Measurements from ENCODE around the gene ALAS1.

The ALAS1 gene

DNA sequence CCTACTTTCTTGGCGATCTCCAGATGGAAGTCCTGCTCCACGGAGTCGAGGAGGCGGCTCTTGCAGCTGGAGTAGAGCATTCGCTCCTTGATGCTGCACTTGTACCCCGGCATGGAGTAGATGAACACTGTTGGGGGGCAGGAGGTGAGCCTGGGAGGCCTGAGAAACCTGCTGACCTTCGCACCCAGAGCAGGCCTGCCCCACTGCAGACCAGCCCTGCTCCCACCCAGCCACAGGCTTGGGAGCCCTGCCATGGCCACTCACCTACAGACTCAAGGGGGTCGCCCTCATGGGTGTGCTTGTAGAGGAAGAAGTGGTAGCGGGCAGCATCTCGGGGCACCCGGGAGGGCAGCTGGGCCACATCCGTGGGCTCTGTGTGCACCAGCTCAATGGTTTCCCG lies 31.7 kb downstream of the ALAS1 start:
- Histone ChIP-seq H3K27me3 (ENCODE audit: control insufficient read depth in 3 of 3, insufficient read depth in 3 of 3, low read depth in 1 of 3, low read length in 3 of 3) (no peaks in the 10 kb centered on the region), H2AFZ (ENCODE audit: low read length) (no peak overlapping the region), H4K91ac (ENCODE audit: low read depth, low read length, poor library complexity) (no peak overlapping the region), H3K18ac (ENCODE audit: low read length) (no peak overlapping the region), H3K4me1 (ENCODE audit: control insufficient read depth in 2 of 2, insufficient read depth in 1 of 2, low read depth in 1 of 2, low read length in 2 of 2) (no peaks in the 10 kb centered on the region), H2AK5ac (ENCODE audit: low read depth, low read length) (no peak overlapping the region), H3K79me1 (ENCODE audit: low read depth, low read length) (no peaks in the 10 kb centered on the region), H3K14ac (ENCODE audit: low read length) (no peak overlapping the region), H3K27ac (replicated peaks; ENCODE audit: low read length) (no peak overlapping the region), H2BK15ac (ENCODE audit: low read length) (no peak overlapping the region), H3K4me2 (ENCODE audit: insufficient read depth, low read length, poor library complexity, severe bottlenecking) (no peak overlapping the region), H3K9ac (ENCODE audit: low read depth, low read length, poor library complexity) (no peak overlapping the region), H2BK5ac (ENCODE audit: low read length) (peak overlapping the region; percentile 66), H2BK12ac (ENCODE audit: low read length) (no peak overlapping the region), H3K9me3 (replicated peaks in 1 of 2; ENCODE audit: control insufficient read depth in 2 of 2, insufficient read depth in 1 of 2, low read depth in 1 of 2, low read length in 2 of 2) (no peaks in the 10 kb centered on the region), H3K4me3 (ENCODE audit: low read length in 2 of 2) (no peak overlapping the region), H3K23ac (ENCODE audit: low read depth, low read length, poor library complexity) (no peak overlapping the region), H3K36me3 (replicated peaks in 1 of 2; ENCODE audit: control insufficient read depth in 2 of 2, insufficient read depth in 2 of 2, low read length in 2 of 2) (peaks cover 12 to 35% of the 10 kb centered on the region in 2 donors), H3K4ac (ENCODE audit: low read length) (no peak overlapping the region), H4K8ac (ENCODE audit: low read depth, low read length) (no peak overlapping the region), H2BK120ac (ENCODE audit: low read depth, low read length) (no peak overlapping the region)
- no CpG with 5 or more reads among the region's 13 CpGs for WGBS, 2 donors (ENCODE audit: extremely low coverage in 2 of 2, insufficient read length in 2 of 2, insufficient replicate concordance in 1 of 2)
- no peak for DNase-seq (ENCODE audit: low spot score)

DNA sequence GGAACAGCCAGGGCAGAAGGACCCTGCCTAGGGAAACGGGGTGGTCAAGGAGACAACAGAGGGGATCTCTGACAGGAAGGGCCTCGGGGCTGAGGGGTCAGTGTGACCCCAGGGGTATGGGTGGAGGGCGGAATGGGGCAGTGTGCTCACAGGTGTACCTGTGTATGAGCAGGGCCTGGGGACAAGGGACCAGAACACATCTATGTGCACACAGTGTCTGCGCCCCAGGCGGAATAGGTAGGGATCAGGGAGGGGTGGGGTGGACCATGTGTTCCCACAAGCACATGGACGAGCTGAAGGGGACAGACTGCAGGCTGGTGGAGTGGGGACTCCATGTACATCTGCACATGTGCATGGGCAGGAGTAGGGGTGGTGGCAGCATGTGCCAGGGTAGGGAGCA lies 32.5 kb downstream of the ALAS1 start:
- H2BK15ac ChIP-seq (ENCODE audit: low read length), result no peak overlapping the region
- H2BK12ac ChIP-seq (ENCODE audit: low read length), result no peak overlapping the region
- H3K18ac ChIP-seq (ENCODE audit: low read length), result no peak overlapping the region
- H3K4me3 ChIP-seq (ENCODE audit: low read length in 2 of 2), result no peak overlapping the region
- DNase-seq (ENCODE audit: low spot score), result no peak
- H2BK120ac ChIP-seq (ENCODE audit: low read depth, low read length), result no peak overlapping the region
- no peak overlapping the region for H2AFZ ChIP-seq (ENCODE audit: low read length)
- no peak overlapping the region for H2AK5ac ChIP-seq (ENCODE audit: low read depth, low read length)
- H3K27ac ChIP-seq (replicated peaks; ENCODE audit: low read length), result no peak overlapping the region
- no CpG with 5 or more reads among the region's 6 CpGs for WGBS, 2 donors (ENCODE audit: extremely low coverage in 2 of 2, insufficient read length in 2 of 2, insufficient replicate concordance in 1 of 2)
- no peaks in the 10 kb centered on the region for H3K27me3 ChIP-seq (ENCODE audit: control insufficient read depth in 3 of 3, insufficient read depth in 3 of 3, low read depth in 1 of 3, low read length in 3 of 3)
- no peak overlapping the region for H3K4me2 ChIP-seq (ENCODE audit: insufficient read depth, low read length, poor library complexity, severe bottlenecking)
- H3K79me1 ChIP-seq (ENCODE audit: low read depth, low read length), result no peaks in the 10 kb centered on the region
- no peak overlapping the region for H4K91ac ChIP-seq (ENCODE audit: low read depth, low read length, poor library complexity)
- no peaks in the 10 kb centered on the region for H3K4me1 ChIP-seq (ENCODE audit: control insufficient read depth in 2 of 2, insufficient read depth in 1 of 2, low read depth in 1 of 2, low read length in 2 of 2)
- H3K23ac ChIP-seq (ENCODE audit: low read depth, low read length, poor library complexity), result no peak overlapping the region
- H4K8ac ChIP-seq (ENCODE audit: low read depth, low read length), result no peak overlapping the region
- H3K36me3 ChIP-seq (replicated peaks in 1 of 2; ENCODE audit: control insufficient read depth in 2 of 2, insufficient read depth in 2 of 2, low read length in 2 of 2), result peaks cover 14 to 41% of the 10 kb centered on the region in 2 donors
- H3K9me3 ChIP-seq (replicated peaks in 1 of 2; ENCODE audit: control insufficient read depth in 2 of 2, insufficient read depth in 1 of 2, low read depth in 1 of 2, low read length in 2 of 2), result no peaks in the 10 kb centered on the region
- no peak overlapping the region for H3K4ac ChIP-seq (ENCODE audit: low read length)
- no peak overlapping the region for H2BK5ac ChIP-seq (ENCODE audit: low read length)
- no peak overlapping the region for H3K14ac ChIP-seq (ENCODE audit: low read length)
- H3K9ac ChIP-seq (ENCODE audit: low read depth, low read length, poor library complexity), result no peak overlapping the region

DNA sequence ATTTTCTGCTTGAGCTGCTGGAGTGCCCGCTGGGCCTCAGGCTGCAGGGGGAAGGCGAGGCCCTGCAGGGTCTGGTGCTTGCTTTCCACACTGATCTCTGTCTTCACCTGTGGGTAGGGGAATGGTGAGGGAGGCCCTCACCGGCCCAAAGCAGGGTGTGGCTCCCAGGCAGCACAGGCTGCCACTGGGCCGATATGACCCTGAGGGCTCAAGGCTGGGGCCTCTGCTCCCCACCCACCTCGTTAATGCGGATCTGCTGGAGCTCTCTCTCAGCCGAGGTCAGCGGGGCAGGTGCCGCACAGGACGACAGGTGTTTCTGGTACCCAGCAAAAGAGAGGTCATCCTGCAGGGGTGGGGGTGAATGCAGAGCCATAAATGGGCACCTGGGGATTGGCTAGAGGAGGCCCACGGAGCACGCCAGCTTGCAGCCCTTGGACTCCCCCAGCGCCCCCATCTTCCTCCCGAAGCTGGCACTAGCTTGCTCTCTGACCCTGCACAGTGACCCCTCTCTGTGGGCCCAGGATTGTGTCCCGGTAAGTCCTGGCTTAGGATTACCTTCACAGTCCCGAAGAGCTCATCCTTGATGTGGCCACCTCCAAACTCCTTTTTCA lies 33.0 kb downstream of the ALAS1 start:
- Histone ChIP-seq H3K4me3 (ENCODE audit: low read length in 2 of 2) (no peak overlapping the region), H3K36me3 (replicated peaks in 1 of 2; ENCODE audit: control insufficient read depth in 2 of 2, insufficient read depth in 2 of 2, low read length in 2 of 2) (peaks cover 14 to 44% of the 10 kb centered on the region in 2 donors)
- WGBS, 2 donors (ENCODE audit: extremely low coverage in 2 of 2, insufficient read length in 2 of 2, insufficient replicate concordance in 1 of 2), result no CpG with 5 or more reads among the region's 16 CpGs

DNA sequence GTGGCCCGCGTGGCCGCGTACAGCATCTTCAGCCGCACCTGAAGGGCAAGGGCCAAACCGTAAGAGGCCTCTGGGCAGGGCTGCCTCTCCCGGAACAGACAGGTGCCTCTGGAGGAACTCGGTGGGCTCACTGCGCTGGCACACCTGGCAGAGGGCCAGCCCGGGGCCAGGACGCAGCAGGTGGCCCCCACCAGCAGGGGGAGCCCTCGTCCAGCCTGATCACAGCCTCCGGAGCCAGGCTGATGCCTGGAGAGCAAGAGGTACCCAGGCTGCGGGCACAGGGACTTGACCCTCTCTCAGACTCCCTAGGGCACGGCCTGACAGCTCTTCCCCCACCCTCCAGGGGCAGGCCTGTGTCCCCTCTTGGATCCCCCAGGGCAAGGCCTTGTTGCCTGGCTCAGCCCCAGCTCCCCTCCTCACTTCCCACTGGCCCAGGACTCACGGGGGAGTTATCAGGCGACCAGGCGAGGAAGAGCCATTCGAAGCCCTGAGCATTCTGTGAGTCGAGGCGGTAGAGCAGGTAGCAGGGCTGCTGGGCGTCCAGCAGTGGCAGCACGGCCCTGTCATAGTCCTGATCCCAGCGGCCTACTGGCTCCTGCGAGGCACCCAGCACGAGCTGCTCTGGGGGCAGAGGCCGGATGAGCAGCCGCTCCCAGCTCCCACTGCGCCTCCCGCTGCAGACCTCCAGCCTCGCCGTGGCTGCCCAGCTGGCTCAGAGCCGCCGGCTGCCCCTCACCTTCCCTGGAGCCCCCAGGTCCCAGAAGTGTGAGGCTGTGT lies 33.7 kb downstream of the ALAS1 start:
- Histone ChIP-seq H3K4me1 (ENCODE audit: control insufficient read depth in 2 of 2, insufficient read depth in 1 of 2, low read depth in 1 of 2, low read length in 2 of 2) (no peaks in the 10 kb centered on the region), H3K4me2 (ENCODE audit: insufficient read depth, low read length, poor library complexity, severe bottlenecking) (no peak overlapping the region), H3K9ac (ENCODE audit: low read depth, low read length, poor library complexity) (peak overlapping the region; percentile 39), H2AK5ac (ENCODE audit: low read depth, low read length) (peak overlapping the region; percentile 77), H3K9me3 (replicated peaks in 1 of 2; ENCODE audit: control insufficient read depth in 2 of 2, insufficient read depth in 1 of 2, low read depth in 1 of 2, low read length in 2 of 2) (no peaks in the 10 kb centered on the region), H2BK15ac (ENCODE audit: low read length) (no peak overlapping the region), H3K4me3 (ENCODE audit: low read length in 2 of 2) (no peak overlapping the region), H2BK120ac (ENCODE audit: low read depth, low read length) (no peak overlapping the region), H4K91ac (ENCODE audit: low read depth, low read length, poor library complexity) (no peak overlapping the region), H4K8ac (ENCODE audit: low read depth, low read length) (no peak overlapping the region), H2AFZ (ENCODE audit: low read length) (no peak overlapping the region), H3K79me1 (ENCODE audit: low read depth, low read length) (no peaks in the 10 kb centered on the region), H3K36me3 (replicated peaks in 1 of 2; ENCODE audit: control insufficient read depth in 2 of 2, insufficient read depth in 2 of 2, low read length in 2 of 2) (peaks cover 14 to 44% of the 10 kb centered on the region in 2 donors), H3K27me3 (ENCODE audit: control insufficient read depth in 3 of 3, insufficient read depth in 3 of 3, low read depth in 1 of 3, low read length in 3 of 3) (no peaks in the 10 kb centered on the region), H3K18ac (ENCODE audit: low read length) (no peak overlapping the region), H2BK12ac (ENCODE audit: low read length) (peak overlapping the region; percentile 50), H3K23ac (ENCODE audit: low read depth, low read length, poor library complexity) (no peak overlapping the region), H2BK5ac (ENCODE audit: low read length) (peak overlapping the region; percentile 20), H3K27ac (replicated peaks; ENCODE audit: low read length) (no peak overlapping the region), H3K14ac (ENCODE audit: low read length) (peak overlapping the region; percentile 47), H3K4ac (ENCODE audit: low read length) (no peak overlapping the region)
- no CpG with 5 or more reads among the region's 34 CpGs for WGBS, 2 donors (ENCODE audit: extremely low coverage in 2 of 2, insufficient read length in 2 of 2, insufficient replicate concordance in 1 of 2)
- DNase-seq (ENCODE audit: low spot score), result peak; percentile 46

More for the DNA sequence above, 33.0 kb downstream of the ALAS1 start:
- Histone ChIP-seq H3K79me1 (ENCODE audit: low read depth, low read length) (no peaks in the 10 kb centered on the region), H3K14ac (ENCODE audit: low read length) (no peak overlapping the region), H4K91ac (ENCODE audit: low read depth, low read length, poor library complexity) (no peak overlapping the region), H3K9ac (ENCODE audit: low read depth, low read length, poor library complexity) (peak overlapping the region; percentile 39), H2AFZ (ENCODE audit: low read length) (no peak overlapping the region), H3K4me2 (ENCODE audit: insufficient read depth, low read length, poor library complexity, severe bottlenecking) (no peak overlapping the region), H2AK5ac (ENCODE audit: low read depth, low read length) (peak overlapping the region; percentile 77), H3K27me3 (ENCODE audit: control insufficient read depth in 3 of 3, insufficient read depth in 3 of 3, low read depth in 1 of 3, low read length in 3 of 3) (no peaks in the 10 kb centered on the region), H2BK15ac (ENCODE audit: low read length) (no peak overlapping the region), H3K9me3 (replicated peaks in 1 of 2; ENCODE audit: control insufficient read depth in 2 of 2, insufficient read depth in 1 of 2, low read depth in 1 of 2, low read length in 2 of 2) (no peaks in the 10 kb centered on the region), H3K18ac (ENCODE audit: low read length) (no peak overlapping the region), H2BK12ac (ENCODE audit: low read length) (no peak overlapping the region), H3K4ac (ENCODE audit: low read length) (no peak overlapping the region), H3K23ac (ENCODE audit: low read depth, low read length, poor library complexity) (no peak overlapping the region), H3K4me1 (ENCODE audit: control insufficient read depth in 2 of 2, insufficient read depth in 1 of 2, low read depth in 1 of 2, low read length in 2 of 2) (no peaks in the 10 kb centered on the region), H2BK120ac (ENCODE audit: low read depth, low read length) (no peak overlapping the region), H3K27ac (replicated peaks; ENCODE audit: low read length) (no peak overlapping the region), H2BK5ac (ENCODE audit: low read length) (peak overlapping the region; percentile 20), H4K8ac (ENCODE audit: low read depth, low read length) (no peak overlapping the region)
- DNase-seq (ENCODE audit: low spot score), result no peak
